HepG2 (cell line): ENCODE measurements around the gene SS18L1.

Experiments used
- ARNTL ChIP-seq: sonication (generic); formaldehyde crosslinking; IDR thresholded peaks from 2 replicates; pipeline ENCODE4 v1.4.0; 2020; ENCODE audit warnings: mild to moderate bottlenecking, missing genetic modification reagents
- ATF6 ChIP-seq: sonication (generic); formaldehyde crosslinking; conservative IDR thresholded peaks from 2 replicates; pipeline ENCODE4 v1.4.0; 2020; ENCODE audit warnings: missing genetic modification reagents
- ATF7 ChIP-seq, 2 experiments: fragments of 450-650 bp in 1 of 2; sonication (generic) in 1 of 2; formaldehyde crosslinking in 1 of 2; IDR thresholded peaks; 2 replicates each; pipeline versions ENCODE4 v1.4.0 to v1.6.1; 2016 to 2020; ENCODE audit warnings: antibody characterized with exemption in 1 of 2, mild to moderate bottlenecking in 1 of 2, missing genetic modification reagents in 1 of 2
- BATF2 ChIP-seq: sonication (generic); formaldehyde crosslinking; IDR thresholded peaks from 2 replicates; pipeline ENCODE4 v1.8.0; 2022; ENCODE audit warnings: mild to moderate bottlenecking, missing genetic modification reagents, moderate library complexity
- CC2D1A ChIP-seq: sonication (generic); formaldehyde crosslinking; IDR thresholded peaks from 2 replicates; pipeline ENCODE4 v1.8.1; 2023; ENCODE audit warnings: mild to moderate bottlenecking, missing genetic modification reagents
- JUN ChIP-seq: sonication (generic); formaldehyde crosslinking; IDR thresholded peaks from 2 replicates; pipeline ENCODE4 v1.4.0; 2020; ENCODE audit warnings: mild to moderate bottlenecking, missing genetic modification reagents
- NFYB ChIP-seq: sonication (generic); formaldehyde crosslinking; IDR thresholded peaks from 2 replicates; pipeline ENCODE4 v1.4.0; 2020; ENCODE audit warnings: missing genetic modification reagents
- PAX8 ChIP-seq: sonication (generic); formaldehyde crosslinking; IDR thresholded peaks from 2 replicates; pipeline ENCODE4 v1.8.0; 2022; ENCODE audit warnings: mild to moderate bottlenecking, missing genetic modification reagents, borderline replicate concordance
- POLR2A ChIP-seq, 2 experiments: IDR thresholded peaks; 2 replicates each; pipeline ENCODE4 v1.6.1; 2011; ENCODE audit warnings: low read depth in 2 of 2, low read length in 2 of 2, mild to moderate bottlenecking in 1 of 2, moderate library complexity in 1 of 2; ENCODE audit not compliant: insufficient read depth in 1 of 2
- USF2 ChIP-seq, 2 experiments: sonication (generic) in 1 of 2; formaldehyde crosslinking in 1 of 2; IDR thresholded peaks; 2 replicates each; pipeline versions ENCODE4 v1.5.1 to v1.6.1; 2011 to 2020; ENCODE audit warnings: borderline replicate concordance in 1 of 2, low read depth in 1 of 2, low read length in 1 of 2, mild to moderate bottlenecking in 1 of 2, missing genetic modification reagents in 1 of 2, moderate library complexity in 1 of 2
- ZBTB40 ChIP-seq, 2 experiments: fragments of 450-650 bp in 1 of 2; sonication (generic) in 1 of 2; formaldehyde crosslinking in 1 of 2; IDR thresholded peaks; 2 replicates each; pipeline versions ENCODE4 v1.6.1 to v1.8.0; 2016 to 2022; ENCODE audit warnings: antibody characterized with exemption in 1 of 2, mild to moderate bottlenecking in 1 of 2, missing genetic modification reagents in 1 of 2
- ZNF768 ChIP-seq: sonication (generic); formaldehyde crosslinking; IDR thresholded peaks from 2 replicates; pipeline ENCODE4 v1.4.0; 2020; ENCODE audit warnings: missing genetic modification reagents
- TF ChIP-seq, protein P1 (sequence below): sonication (generic); formaldehyde crosslinking; IDR thresholded peaks from 2 replicates; pipeline ENCODE4 v1.4.0; 2020; ENCODE audit warnings: missing genetic modification reagents
- TF ChIP-seq, protein P2 (sequence below): sonication (generic); formaldehyde crosslinking; IDR thresholded peaks from 2 replicates; pipeline ENCODE4 v1.4.0; 2020; ENCODE audit warnings: missing genetic modification reagents

DNA sequence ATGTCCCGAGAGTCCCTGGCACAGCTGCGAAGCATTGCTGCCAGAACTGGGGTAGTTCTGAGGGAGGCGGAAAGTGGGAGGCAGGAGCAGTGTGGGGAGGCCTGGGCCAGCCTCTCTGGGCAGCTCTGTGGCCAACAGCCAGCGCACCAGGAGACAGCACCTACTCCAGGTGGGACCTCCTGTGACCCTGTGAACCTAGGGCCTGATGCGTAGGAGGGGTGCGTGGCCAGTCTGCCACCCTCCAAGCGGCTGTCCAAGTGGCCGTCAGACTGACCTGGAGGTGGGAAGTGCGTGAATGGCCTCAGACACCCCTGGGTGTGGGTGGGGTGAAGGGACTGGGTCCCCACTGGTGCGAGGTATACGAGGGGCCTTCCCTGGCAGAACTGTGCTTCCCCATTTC is 15.5 kb downstream of the SS18L1 start:
- TF ChIP-seq POLR2A (IDR thresholded peaks at IDR 0.05; ENCODE audit: insufficient read depth in 1 of 2, low read depth in 2 of 2, low read length in 2 of 2) = no peak
- no peak for TF ChIP-seq PAX8 (CRISPR knock-in tag)
- TF ChIP-seq BATF2 = no peak
- TF ChIP-seq NFYB = no peak
- TF ChIP-seq ATF7 (IDR thresholded peaks at IDR 0.05) = no peak
- no peak for TF ChIP-seq ATF7 (CRISPR knock-in tag; IDR thresholded peaks at IDR 0.05)
- TF ChIP-seq ZBTB40 (IDR thresholded peaks at IDR 0.05) = no peak
- no peak for TF ChIP-seq ZBTB40 (CRISPR knock-in tag; IDR thresholded peaks at IDR 0.05)
- TF ChIP-seq ZNF768 = no peak
- no peak for TF ChIP-seq USF2 (IDR thresholded peaks at IDR 0.05; ENCODE audit: low read depth, low read length)
- no peak for TF ChIP-seq USF2 (CRISPR knock-in tag; IDR thresholded peaks at IDR 0.05; ENCODE audit: borderline replicate concordance)
- no peak for TF ChIP-seq JUN (CRISPR knock-in tag)
- TF ChIP-seq ATF6 (CRISPR knock-in tag) = no peak
- TF ChIP-seq CC2D1A = no peak
- TF ChIP-seq, protein P1, sequence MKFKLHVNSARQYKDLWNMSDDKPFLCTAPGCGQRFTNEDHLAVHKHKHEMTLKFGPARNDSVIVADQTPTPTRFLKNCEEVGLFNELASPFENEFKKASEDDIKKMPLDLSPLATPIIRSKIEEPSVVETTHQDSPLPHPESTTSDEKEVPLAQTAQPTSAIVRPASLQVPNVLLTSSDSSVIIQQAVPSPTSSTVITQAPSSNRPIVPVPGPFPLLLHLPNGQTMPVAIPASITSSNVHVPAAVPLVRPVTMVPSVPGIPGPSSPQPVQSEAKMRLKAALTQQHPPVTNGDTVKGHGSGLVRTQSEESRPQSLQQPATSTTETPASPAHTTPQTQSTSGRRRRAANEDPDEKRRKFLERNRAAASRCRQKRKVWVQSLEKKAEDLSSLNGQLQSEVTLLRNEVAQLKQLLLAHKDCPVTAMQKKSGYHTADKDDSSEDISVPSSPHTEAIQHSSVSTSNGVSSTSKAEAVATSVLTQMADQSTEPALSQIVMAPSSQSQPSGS (CRISPR knock-in tag) = no peak
- no peak for TF ChIP-seq ARNTL (CRISPR knock-in tag)
- TF ChIP-seq, protein P2, sequence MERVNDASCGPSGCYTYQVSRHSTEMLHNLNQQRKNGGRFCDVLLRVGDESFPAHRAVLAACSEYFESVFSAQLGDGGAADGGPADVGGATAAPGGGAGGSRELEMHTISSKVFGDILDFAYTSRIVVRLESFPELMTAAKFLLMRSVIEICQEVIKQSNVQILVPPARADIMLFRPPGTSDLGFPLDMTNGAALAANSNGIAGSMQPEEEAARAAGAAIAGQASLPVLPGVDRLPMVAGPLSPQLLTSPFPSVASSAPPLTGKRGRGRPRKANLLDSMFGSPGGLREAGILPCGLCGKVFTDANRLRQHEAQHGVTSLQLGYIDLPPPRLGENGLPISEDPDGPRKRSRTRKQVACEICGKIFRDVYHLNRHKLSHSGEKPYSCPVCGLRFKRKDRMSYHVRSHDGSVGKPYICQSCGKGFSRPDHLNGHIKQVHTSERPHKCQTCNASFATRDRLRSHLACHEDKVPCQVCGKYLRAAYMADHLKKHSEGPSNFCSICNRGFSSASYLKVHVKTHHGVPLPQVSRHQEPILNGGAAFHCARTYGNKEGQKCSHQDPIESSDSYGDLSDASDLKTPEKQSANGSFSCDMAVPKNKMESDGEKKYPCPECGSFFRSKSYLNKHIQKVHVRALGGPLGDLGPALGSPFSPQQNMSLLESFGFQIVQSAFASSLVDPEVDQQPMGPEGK (CRISPR knock-in tag) = no peak
